COLO829 (cell line): ENCODE data around the gene ADGRB3.
"Not testable (repeated sequence)": the region's sequence is repeated elsewhere in the genome, so short reads cannot be mapped to it uniquely, and the experiment has no call there.

ENCODE experiments used
- DNase-seq: peaks from one replicate; pipeline ENCODE4 v3.0.0; 2012; ENCODE audit warnings: low spot score

ADGRB3 gene

GRCh38 chr6:69433116-69433515 is 798.0 kb downstream of the ADGRB3 start:
- not testable (repeated sequence) for DNase-seq

DNA sequence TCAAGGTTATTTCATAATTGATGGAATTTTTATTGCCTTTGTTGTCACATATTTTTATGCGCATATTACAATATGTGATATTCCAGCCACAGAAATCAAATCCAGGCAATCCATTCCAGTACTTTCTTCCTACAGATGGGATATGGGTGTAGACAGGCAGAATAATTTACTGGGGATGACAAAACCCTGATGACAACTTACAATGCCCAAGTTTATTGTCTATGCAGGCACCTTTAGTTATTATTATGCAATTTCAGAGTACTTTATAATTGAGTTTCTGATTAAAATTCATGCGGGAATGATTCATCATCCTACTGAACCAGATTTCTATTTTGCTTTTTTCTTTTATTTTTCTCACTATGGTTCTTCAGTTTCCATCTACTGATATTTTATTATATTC is 803.0 kb downstream of the ADGRB3 start:
- no peak for DNase-seq
